ENCODE data around the gene SUSD1.
A peak's percentile ranks its signal among the peaks of the same experiment; 100 is the strongest.

Gene SUSD1

GRCh38 chr9:112044186-112044585 is 130.9 kb downstream of the SUSD1 start:
- Histone ChIP-seq H3K4me3 (ENCODE audit: low read length) (no peak overlapping the region), H3K27me3 (replicated peaks; ENCODE audit: control insufficient read depth, insufficient read depth, low read length) (no peaks in the 10 kb centered on the region), H3K9me3 (ENCODE audit: control insufficient read depth, low read length) (no peaks in the 10 kb centered on the region), H3K4me1 (ENCODE audit: control insufficient read depth, insufficient read depth, low read length) (peaks cover 44% of the 10 kb centered on the region), H3K9ac (ENCODE audit: low read length) (no peak overlapping the region), H3K36me3 (ENCODE audit: control insufficient read depth, insufficient read depth, low read length, severe bottlenecking) (peaks cover 3% of the 10 kb centered on the region)
- no peak for DNase-seq (ENCODE audit: low read depth)

GRCh38 chr9:112043423-112043822 is 131.7 kb downstream of the SUSD1 start:
- no peak for DNase-seq (ENCODE audit: low read depth)
- Histone ChIP-seq H3K4me3 (ENCODE audit: low read length) (no peak overlapping the region), H3K27me3 (replicated peaks; ENCODE audit: control insufficient read depth, insufficient read depth, low read length) (no peaks in the 10 kb centered on the region), H3K9ac (ENCODE audit: low read length) (peak overlapping the region; percentile 10), H3K4me1 (ENCODE audit: control insufficient read depth, insufficient read depth, low read length) (peaks cover 36% of the 10 kb centered on the region), H3K9me3 (ENCODE audit: control insufficient read depth, low read length) (no peaks in the 10 kb centered on the region), H3K36me3 (ENCODE audit: control insufficient read depth, insufficient read depth, low read length, severe bottlenecking) (peaks cover 3% of the 10 kb centered on the region)

GRCh38 chr9:112042769-112043168 is 132.3 kb downstream of the SUSD1 start:
- Histone ChIP-seq H3K9ac (ENCODE audit: low read length) (peak overlapping the region; percentile 47), H3K9me3 (ENCODE audit: control insufficient read depth, low read length) (no peaks in the 10 kb centered on the region), H3K27me3 (replicated peaks; ENCODE audit: control insufficient read depth, insufficient read depth, low read length) (no peaks in the 10 kb centered on the region), H3K36me3 (ENCODE audit: control insufficient read depth, insufficient read depth, low read length, severe bottlenecking) (peaks cover 3% of the 10 kb centered on the region), H3K4me3 (ENCODE audit: low read length) (no peak overlapping the region), H3K4me1 (ENCODE audit: control insufficient read depth, insufficient read depth, low read length) (peaks cover 40% of the 10 kb centered on the region)
- DNase-seq (ENCODE audit: low read depth): no peak

- Histone ChIP-seq H3K9me3 (ENCODE audit: control insufficient read depth, low read length) (no peaks in the 10 kb centered on the region), H3K36me3 (ENCODE audit: control insufficient read depth, insufficient read depth, low read length, severe bottlenecking) (peaks cover 3% of the 10 kb centered on the region), H3K4me3 (ENCODE audit: low read length) (no peak overlapping the region), H3K9ac (ENCODE audit: low read length) (peak overlapping the region; percentile 47), H3K27me3 (replicated peaks; ENCODE audit: control insufficient read depth, insufficient read depth, low read length) (no peaks in the 10 kb centered on the region), H3K4me1 (ENCODE audit: control insufficient read depth, insufficient read depth, low read length) (peaks cover 44% of the 10 kb centered on the region)
- DNase-seq (ENCODE audit: low read depth): no peak
Measured at GRCh38 chr9:112042244-112042638, 132.9 kb downstream of the SUSD1 start.

GRCh38 chr9:112041536-112042243 is 133.4 kb downstream of the SUSD1 start:
- peak overlapping the region; percentile 47 for H3K9ac ChIP-seq (ENCODE audit: low read length)
- peaks cover 43% of the 10 kb centered on the region for H3K4me1 ChIP-seq (ENCODE audit: control insufficient read depth, insufficient read depth, low read length)
- no peaks in the 10 kb centered on the region for H3K9me3 ChIP-seq (ENCODE audit: control insufficient read depth, low read length)
- peaks cover 3% of the 10 kb centered on the region for H3K36me3 ChIP-seq (ENCODE audit: control insufficient read depth, insufficient read depth, low read length, severe bottlenecking)
- peak; percentile 92 for DNase-seq (ENCODE audit: low read depth)
- H3K4me3 ChIP-seq (ENCODE audit: low read length): no peak overlapping the region
- H3K27me3 ChIP-seq (replicated peaks; ENCODE audit: control insufficient read depth, insufficient read depth, low read length): no peaks in the 10 kb centered on the region

GRCh38 chr9:112041199-112041535 is 133.9 kb downstream of the SUSD1 start:
- H3K36me3 ChIP-seq (ENCODE audit: control insufficient read depth, insufficient read depth, low read length, severe bottlenecking): peaks cover 3% of the 10 kb centered on the region
- H3K4me3 ChIP-seq (ENCODE audit: low read length): no peak overlapping the region
- H3K4me1 ChIP-seq (ENCODE audit: control insufficient read depth, insufficient read depth, low read length): peaks cover 38% of the 10 kb centered on the region
- no peaks in the 10 kb centered on the region for H3K9me3 ChIP-seq (ENCODE audit: control insufficient read depth, low read length)
- peak overlapping the region; percentile 4 for H3K9ac ChIP-seq (ENCODE audit: low read length)
- no peaks in the 10 kb centered on the region for H3K27me3 ChIP-seq (replicated peaks; ENCODE audit: control insufficient read depth, insufficient read depth, low read length)
- DNase-seq (ENCODE audit: low read depth): no peak

GRCh38 chr9:112038017-112038408 is 137.1 kb downstream of the SUSD1 start:
- peaks cover 30% of the 10 kb centered on the region for H3K4me1 ChIP-seq (ENCODE audit: control insufficient read depth, insufficient read depth, low read length)
- DNase-seq (ENCODE audit: low read depth): no peak
- H3K9me3 ChIP-seq (ENCODE audit: control insufficient read depth, low read length): no peaks in the 10 kb centered on the region
- H3K4me3 ChIP-seq (ENCODE audit: low read length): no peak overlapping the region
- no peaks in the 10 kb centered on the region for H3K27me3 ChIP-seq (replicated peaks; ENCODE audit: control insufficient read depth, insufficient read depth, low read length)
- H3K9ac ChIP-seq (ENCODE audit: low read length): peak overlapping the region; percentile 9
- peaks cover 3% of the 10 kb centered on the region for H3K36me3 ChIP-seq (ENCODE audit: control insufficient read depth, insufficient read depth, low read length, severe bottlenecking)

GRCh38 chr9:112037281-112038016 is 137.6 kb downstream of the SUSD1 start:
- Histone ChIP-seq H3K9me3 (ENCODE audit: control insufficient read depth, low read length) (no peaks in the 10 kb centered on the region), H3K4me1 (ENCODE audit: control insufficient read depth, insufficient read depth, low read length) (peaks cover 30% of the 10 kb centered on the region), H3K27me3 (replicated peaks; ENCODE audit: control insufficient read depth, insufficient read depth, low read length) (no peaks in the 10 kb centered on the region), H3K9ac (ENCODE audit: low read length) (peak overlapping the region; percentile 9), H3K4me3 (ENCODE audit: low read length) (no peak overlapping the region), H3K36me3 (ENCODE audit: control insufficient read depth, insufficient read depth, low read length, severe bottlenecking) (peaks cover 3% of the 10 kb centered on the region)
- DNase-seq (ENCODE audit: low read depth): peak; percentile 82

GRCh38 chr9:112035166-112035826 is 139.8 kb downstream of the SUSD1 start:
- H3K36me3 ChIP-seq (ENCODE audit: control insufficient read depth, insufficient read depth, low read length, severe bottlenecking): peaks cover 3% of the 10 kb centered on the region
- H3K4me3 ChIP-seq (ENCODE audit: low read length): no peak overlapping the region
- H3K27me3 ChIP-seq (replicated peaks; ENCODE audit: control insufficient read depth, insufficient read depth, low read length): no peaks in the 10 kb centered on the region
- no peak for DNase-seq (ENCODE audit: low read depth)
- H3K9ac ChIP-seq (ENCODE audit: low read length): no peak overlapping the region
- peaks cover 19% of the 10 kb centered on the region for H3K4me1 ChIP-seq (ENCODE audit: control insufficient read depth, insufficient read depth, low read length)
- H3K9me3 ChIP-seq (ENCODE audit: control insufficient read depth, low read length): no peaks in the 10 kb centered on the region

- Histone ChIP-seq H3K27me3 (replicated peaks; ENCODE audit: control insufficient read depth, insufficient read depth, low read length) (no peaks in the 10 kb centered on the region), H3K4me1 (ENCODE audit: control insufficient read depth, insufficient read depth, low read length) (peaks cover 19% of the 10 kb centered on the region), H3K9me3 (ENCODE audit: control insufficient read depth, low read length) (no peaks in the 10 kb centered on the region)
Measured at GRCh38 chr9:112034216-112034611, 140.9 kb downstream of the SUSD1 start.

More at GRCh38 chr9:112034216-112034611, 140.9 kb downstream of the SUSD1 start:
- DNase-seq (ENCODE audit: low read depth): no peak
- Histone ChIP-seq H3K36me3 (ENCODE audit: control insufficient read depth, insufficient read depth, low read length, severe bottlenecking) (no peaks in the 10 kb centered on the region), H3K4me3 (ENCODE audit: low read length) (no peak overlapping the region), H3K9ac (ENCODE audit: low read length) (no peak overlapping the region)

Measured in adipocyte (in vitro differentiated cells).